WERI-Rb-1 (cell line): ENCODE data around the gene KAT6B.

Experiments
- DNase-seq: peaks from one replicate; pipeline ENCODE4 v3.0.0-alpha.2; 2020
- H3K27ac ChIP-seq: fragments of 250-450 bp; sonication (Bioruptor Pico); 2 replicates; pipeline ENCODE4 v1.5.1; 2020; ENCODE audit warnings: mild to moderate bottlenecking, moderate library complexity
- H3K27me3 ChIP-seq: fragments of 250-450 bp; sonication (Bioruptor Pico); 2 replicates; pipeline ENCODE4 v1.5.1; 2021; ENCODE audit warnings: mild to moderate bottlenecking, low read depth, moderate library complexity; ENCODE audit not compliant: insufficient read depth, severe bottlenecking
- H3K36me3 ChIP-seq: fragments of 250-450 bp; sonication (Bioruptor Pico); 2 replicates; pipeline ENCODE4 v1.5.1; 2020; ENCODE audit warnings: mild to moderate bottlenecking, moderate library complexity
- H3K4me3 ChIP-seq: 2 replicates; pipeline ENCODE4 v1.5.1; 2011; ENCODE audit warnings: low read depth, mild to moderate bottlenecking, control low read depth, low read length
- H3K9me3 ChIP-seq: fragments of 250-450 bp; sonication (Bioruptor Pico); 2 replicates; pipeline ENCODE4 v1.5.1; 2021; ENCODE audit warnings: mild to moderate bottlenecking, moderate library complexity; ENCODE audit not compliant: severe bottlenecking
- CTCF ChIP-seq: IDR thresholded peaks from 2 replicates; pipeline ENCODE4 v1.5.1; 2011; ENCODE audit warnings: low read depth, mild to moderate bottlenecking, control low read depth, inconsistent platforms, low read length

KAT6B gene

GRCh38 chr10:75014516-75015230 lies 188.3 kb downstream of the KAT6B start:
- Histone ChIP-seq H3K27me3 (no peaks in the 10 kb centered on the region), H3K9me3 (no peaks in the 10 kb centered on the region), H3K4me3 (no peak overlapping the region), H3K36me3 (no peaks in the 10 kb centered on the region), H3K27ac (no peak overlapping the region)
- DNase-seq: no peak
- no peak for TF ChIP-seq CTCF

GRCh38 chr10:75015442-75015841 lies 189.0 kb downstream of the KAT6B start:
- DNase-seq: peak; percentile 79

GRCh38 chr10:75016325-75016724 lies 189.9 kb downstream of the KAT6B start:
- H3K9me3 ChIP-seq: no peaks in the 10 kb centered on the region
- DNase-seq: no peak
- H3K36me3 ChIP-seq: peaks cover 4% of the 10 kb centered on the region; the same call in 1 of the 2 replicates
- TF ChIP-seq CTCF: no peak
- H3K4me3 ChIP-seq: no peak overlapping the region
- H3K27ac ChIP-seq: no peak overlapping the region
- no peaks in the 10 kb centered on the region for H3K27me3 ChIP-seq

More at GRCh38 chr10:75015442-75015841, 189.0 kb downstream of the KAT6B start:
- Histone ChIP-seq H3K36me3 (no peaks in the 10 kb centered on the region), H3K27me3 (no peaks in the 10 kb centered on the region), H3K27ac (no peak overlapping the region), H3K9me3 (no peaks in the 10 kb centered on the region), H3K4me3 (no peak overlapping the region)
- TF ChIP-seq CTCF: no peak

GRCh38 chr10:75018251-75018650 lies 191.9 kb downstream of the KAT6B start:
- Histone ChIP-seq H3K27ac (no peak overlapping the region), H3K9me3 (no peaks in the 10 kb centered on the region), H3K36me3 (peaks cover 4% of the 10 kb centered on the region; the same call in 1 of the 2 replicates), H3K4me3 (no peak overlapping the region), H3K27me3 (no peaks in the 10 kb centered on the region)
- TF ChIP-seq CTCF: no peak
- no peak for DNase-seq

GRCh38 chr10:75018686-75019307 lies 192.4 kb downstream of the KAT6B start:
- H3K4me3 ChIP-seq: no peak overlapping the region
- no peaks in the 10 kb centered on the region for H3K27me3 ChIP-seq
- no peaks in the 10 kb centered on the region for H3K9me3 ChIP-seq
- no peak for DNase-seq
- H3K36me3 ChIP-seq: peaks cover 4% of the 10 kb centered on the region; the same call in 1 of the 2 replicates
- TF ChIP-seq CTCF: no peak
- H3K27ac ChIP-seq: no peak overlapping the region
